Measurements from ENCODE around the gene SGCA.
A peak's percentile ranks its signal among the peaks of the same experiment; 100 is the strongest.

SGCA gene

DNA sequence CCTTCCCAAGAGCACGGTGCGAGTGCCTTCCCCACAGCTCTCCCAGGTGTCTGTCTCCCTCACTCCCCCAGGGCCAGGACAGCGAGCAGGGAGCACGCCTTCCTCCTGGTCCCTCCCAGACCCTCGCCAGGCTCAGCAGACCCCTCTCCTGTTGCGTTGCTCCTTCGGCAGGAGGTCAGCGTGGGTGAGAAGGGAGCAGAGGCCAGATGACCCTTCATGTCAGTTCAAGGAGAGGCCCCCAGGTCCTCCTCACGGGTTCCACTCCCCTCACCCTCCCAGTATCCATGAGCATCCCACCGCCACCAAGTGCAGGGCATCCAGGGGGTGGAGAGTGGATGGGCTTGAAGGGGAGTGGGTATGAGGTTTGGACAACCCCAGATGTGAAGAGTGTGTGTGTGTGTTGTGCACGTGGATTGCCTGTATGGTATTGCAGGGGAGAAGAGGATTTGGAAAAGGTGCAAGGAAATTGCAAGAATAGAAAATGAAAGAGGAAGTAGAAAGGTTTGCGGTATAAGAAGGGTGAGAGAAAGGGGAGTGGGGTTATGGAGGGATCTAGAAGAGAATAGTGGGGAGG lies 17.7 kb downstream of the SGCA start:
- DNase-seq: no peak

DNA sequence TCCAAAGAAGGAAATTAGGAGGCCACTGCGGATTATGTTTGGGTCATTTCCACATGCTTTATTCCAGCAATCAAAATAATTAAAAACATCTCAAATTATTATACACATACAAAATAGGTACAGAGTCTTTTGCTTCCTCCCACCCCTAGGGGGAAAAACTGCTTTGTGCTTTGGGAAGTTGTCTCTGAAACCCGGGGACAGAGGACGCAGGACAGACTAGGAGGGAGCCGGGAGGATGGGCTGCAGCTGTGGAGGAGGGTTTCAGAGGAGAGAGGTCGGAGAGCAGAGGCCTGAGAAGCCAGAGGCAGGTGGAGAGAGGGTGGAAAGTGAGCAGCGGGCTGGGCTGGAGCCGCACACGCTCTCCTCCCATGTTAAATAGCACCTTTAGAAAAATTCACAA lies 18.3 kb downstream of the SGCA start:
- peak; percentile 7 for DNase-seq

DNA sequence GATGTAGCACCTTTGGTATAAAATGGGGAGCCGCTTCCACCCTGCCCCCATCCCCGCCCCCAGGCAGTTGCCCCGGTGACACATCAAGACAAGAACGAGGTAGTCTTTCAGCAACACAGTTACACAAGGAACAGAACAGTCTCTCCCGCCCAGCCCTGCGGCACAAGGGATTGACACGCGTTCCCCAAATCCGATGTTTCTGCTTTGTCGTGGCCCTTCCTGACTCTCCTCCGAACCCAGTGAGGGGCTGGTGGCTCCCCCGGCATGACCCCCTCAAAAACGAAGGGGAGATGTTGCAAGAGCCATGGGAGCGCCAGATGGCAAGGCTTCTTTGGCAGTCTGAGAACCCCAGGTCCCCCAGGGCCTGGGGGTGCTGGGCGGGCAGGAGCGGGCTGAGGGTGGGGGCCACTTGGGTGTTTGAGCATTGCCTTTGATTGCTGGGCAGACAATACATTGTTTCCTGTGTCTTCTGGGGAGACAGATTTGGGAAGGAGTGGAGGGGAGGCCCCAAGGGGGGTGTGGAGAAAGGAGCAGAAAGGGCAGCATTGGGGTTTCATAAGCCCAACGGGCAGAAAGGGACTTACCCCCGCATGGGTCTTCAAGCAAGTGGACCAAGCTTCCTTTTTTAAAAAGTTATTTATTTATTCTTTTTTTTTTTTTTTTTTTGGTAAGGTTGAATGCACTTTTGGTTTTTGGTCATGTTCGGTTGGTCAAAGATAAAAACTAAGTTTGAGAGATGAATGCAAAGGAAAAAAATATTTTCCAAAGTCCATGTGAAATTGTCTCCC lies 19.0 kb downstream of the SGCA start:
- DNase-seq: no peak

DNA sequence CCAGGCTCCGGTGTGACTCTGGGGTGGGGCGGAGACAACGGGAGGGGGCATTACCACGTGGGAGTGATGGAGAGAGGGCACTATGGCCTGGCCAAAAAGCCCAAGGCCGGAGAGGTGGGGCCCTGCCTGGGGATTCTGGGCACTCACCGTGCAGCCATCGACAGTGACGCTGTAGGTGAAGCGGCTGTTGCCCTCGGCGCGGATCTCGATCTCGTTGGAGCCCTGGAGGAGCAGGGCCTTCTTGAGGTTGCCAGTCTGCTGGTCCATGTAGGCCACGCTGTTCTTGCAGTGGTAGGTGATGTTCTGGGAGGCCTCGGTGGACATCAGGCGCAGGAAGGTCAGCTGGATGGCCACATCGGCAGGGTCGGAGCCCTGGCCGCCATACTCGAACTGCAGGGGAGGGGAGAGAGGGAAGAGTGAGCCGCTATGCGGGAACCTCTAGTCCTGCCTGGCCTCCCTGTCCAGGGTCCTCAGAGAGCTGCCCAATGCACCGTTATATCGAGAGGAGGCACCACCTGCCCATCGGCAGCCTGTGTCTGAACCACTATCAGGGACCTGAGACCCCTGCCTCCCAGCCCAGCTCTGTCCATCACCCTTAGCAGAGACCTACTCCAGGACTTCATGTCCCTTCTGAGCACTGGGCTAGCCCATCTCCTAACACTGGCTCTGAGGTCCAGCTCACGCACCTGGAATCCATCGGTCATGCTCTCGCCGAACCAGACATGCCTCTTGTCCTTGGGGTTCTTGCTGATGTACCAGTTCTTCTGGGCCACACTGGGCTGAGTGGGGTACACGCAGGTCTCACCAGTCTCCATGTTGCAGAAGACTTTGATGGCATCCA lies 20.0 kb downstream of the SGCA start:
- no peak for DNase-seq

DNA sequence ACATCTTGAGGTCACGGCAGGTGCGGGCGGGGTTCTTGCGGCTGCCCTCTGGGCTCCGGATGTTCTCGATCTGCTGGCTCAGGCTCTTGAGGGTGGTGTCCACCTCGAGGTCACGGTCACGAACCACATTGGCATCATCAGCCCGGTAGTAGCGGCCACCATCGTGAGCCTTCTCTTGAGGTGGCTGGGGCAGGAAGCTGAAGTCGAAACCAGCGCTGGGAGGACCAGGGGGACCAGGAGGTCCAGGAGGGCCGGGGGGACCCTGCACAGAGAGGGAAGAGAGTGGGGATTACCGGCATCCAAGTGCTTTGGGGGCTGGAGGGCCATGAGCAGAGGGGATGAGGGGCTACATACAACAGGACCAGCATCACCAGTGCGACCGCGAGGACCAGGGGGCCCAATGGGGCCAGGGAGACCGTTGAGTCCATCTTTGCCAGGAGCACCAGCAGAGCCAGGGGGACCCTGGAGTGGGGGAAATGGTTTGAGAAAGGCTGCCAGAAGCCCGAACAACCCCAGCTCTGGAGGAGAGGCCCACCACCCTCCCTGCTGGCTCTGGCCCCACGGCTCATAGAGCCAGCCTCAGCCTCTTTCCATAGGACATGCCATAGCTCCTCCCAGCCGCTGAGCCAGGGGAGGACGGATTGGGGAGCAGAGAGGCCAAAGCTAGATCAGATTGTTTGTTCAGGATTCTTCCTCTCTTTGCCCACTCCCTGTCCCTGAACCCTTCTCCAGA lies 21.0 kb downstream of the SGCA start:
- DNase-seq: no peak

DNA sequence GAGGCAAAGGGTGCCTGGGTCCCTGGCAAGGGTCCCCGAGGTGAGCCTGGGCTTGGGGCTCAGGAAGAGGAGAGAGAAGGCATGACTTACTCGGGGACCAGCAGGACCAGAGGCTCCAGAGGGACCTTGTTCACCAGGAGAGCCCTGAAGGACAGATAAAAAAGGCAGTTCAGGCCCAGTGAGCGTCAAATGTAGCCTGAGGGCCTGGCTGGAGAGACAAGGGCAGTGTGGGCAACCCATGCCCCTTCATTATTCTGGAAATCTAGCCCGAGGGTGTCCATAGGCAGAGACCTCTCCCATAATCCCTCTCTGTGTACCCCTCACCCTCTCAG lies 21.6 kb downstream of the SGCA start:
- DNase-seq: no peak

DNA sequence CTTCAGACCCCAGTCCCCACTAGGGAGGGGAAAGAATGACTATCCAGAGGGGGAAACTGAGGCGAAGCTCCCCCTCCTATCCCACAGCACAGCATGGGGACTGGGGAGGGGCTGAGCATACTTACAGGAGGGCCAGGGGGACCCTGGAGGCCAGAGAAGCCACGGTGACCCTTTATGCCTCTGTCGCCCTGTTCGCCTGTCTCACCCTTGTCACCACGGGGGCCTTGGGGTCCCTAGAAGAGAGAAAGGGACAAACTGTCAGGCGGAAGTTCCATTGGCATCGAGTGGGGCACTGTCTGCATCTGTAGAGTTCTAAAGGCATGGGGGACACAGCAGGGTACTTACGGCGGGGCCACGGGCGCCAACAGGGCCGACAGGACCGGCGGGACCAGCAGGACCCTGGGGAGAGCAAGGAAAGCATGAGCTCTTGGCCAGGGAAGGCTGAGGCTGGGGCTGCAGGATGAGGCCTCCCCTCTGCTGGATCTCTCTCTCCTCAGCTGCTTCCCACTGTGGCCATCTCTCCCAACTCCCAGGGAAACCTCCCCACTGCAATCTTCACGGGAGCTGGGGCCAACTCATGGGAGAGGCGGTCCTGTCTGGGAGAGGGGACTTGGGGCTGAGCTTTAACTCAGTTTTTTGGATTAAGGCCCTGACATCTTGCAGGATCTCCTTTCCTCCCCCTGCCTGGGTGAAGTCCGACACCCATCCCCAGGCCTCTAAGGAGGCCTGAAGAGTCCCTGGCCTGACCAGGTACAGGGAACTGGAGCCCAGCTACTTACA lies 22.1 kb downstream of the SGCA start:
- no peak for DNase-seq

DNA sequence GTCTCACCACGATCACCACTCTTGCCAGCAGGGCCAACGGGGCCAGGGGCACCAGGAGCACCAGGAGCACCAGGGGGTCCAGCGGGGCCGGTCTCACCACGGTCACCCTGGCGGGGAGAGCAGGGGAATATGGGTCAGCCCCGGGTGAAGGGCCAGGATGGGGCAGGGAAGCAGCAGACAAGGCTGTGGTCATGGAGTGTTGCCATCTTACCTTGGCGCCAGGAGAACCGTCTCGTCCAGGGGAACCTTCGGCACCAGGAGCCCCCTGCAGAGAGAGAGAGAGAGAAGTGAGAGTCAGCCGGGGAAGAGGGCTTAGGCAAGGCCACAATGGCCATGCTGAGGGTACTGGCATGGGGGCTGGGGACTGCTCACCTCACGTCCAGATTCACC lies 22.7 kb downstream of the SGCA start:
- DNase-seq: no peak

DNA sequence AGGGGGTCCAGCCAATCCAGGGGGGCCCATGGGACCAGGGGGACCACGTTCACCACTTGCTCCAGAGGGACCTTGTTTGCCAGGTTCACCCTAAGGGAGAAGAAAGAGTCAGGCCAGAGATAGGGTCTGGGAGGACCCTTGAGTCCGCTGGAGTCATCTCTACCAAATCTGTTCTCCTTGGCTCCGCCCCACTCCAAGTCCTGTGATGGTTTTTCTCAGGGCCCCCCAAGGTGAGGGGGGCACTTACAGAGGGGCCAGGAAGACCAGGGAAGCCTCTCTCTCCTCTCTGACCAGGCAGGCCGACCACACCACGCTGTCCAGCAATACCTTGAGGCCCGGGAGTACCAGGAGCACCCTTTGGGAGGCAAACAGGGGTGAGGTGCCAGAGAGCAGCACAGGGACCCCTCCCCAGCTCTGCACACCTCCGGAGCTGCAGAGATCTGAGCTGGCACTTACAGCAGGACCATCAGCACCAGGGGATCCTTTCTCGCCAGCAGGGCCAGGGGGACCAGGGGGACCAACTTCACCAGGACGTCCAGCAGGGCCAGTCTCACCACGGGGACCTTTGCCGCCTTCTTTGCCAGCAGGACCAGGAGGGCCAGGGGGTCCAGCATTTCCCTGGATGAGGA lies 23.2 kb downstream of the SGCA start:
- DNase-seq: no peak

DNA sequence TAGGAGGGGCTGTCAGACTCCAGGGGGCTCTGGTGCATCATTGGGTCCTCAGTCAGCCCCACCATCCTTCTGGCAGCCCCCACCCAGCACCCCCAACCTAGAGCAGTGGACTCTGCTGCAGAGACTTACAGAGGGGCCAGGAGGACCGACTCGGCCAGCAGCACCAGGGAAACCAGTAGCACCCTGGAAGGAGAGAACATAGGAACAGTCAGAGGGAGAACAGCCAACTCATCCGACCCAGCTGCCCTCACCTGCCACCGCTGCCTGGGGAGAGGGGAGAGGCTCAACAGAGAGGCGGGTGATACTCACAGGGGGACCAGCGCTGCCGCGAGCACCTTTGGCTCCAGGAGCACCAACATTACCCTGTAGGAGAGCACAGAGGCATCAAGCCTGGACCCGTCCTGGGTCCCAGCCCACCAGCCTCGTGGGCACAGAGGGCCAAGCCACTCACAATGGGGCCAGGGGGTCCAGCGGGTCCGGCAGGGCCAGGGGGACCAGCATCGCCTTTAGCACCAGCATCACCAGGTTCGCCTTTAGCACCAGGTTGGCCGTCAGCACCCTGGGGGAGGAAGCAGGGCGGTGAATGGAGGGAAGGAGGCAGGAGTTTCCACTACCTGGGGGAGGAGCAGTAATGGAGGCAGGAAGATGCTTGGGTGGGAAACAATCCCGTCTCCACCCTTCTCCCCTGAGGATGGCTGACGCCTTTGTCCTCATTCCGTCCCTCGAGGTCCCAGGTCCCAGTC lies 23.9 kb downstream of the SGCA start:
- no peak for DNase-seq

DNA sequence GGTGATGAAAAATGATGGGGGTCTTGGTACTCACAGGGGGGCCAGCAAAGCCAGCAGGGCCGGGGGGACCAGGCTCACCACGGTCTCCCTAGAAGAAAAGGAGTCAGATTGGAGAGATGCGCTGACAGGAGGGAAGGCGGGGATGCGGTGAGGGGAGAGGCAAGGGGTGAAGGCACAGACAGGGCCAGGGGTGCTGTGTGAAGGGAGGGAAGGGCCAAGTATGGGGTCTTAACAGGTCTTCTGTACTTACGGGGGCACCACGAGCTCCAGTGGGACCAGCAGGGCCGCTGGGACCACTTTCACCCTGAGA lies 24.4 kb downstream of the SGCA start:
- DNase-seq: no peak

DNA sequence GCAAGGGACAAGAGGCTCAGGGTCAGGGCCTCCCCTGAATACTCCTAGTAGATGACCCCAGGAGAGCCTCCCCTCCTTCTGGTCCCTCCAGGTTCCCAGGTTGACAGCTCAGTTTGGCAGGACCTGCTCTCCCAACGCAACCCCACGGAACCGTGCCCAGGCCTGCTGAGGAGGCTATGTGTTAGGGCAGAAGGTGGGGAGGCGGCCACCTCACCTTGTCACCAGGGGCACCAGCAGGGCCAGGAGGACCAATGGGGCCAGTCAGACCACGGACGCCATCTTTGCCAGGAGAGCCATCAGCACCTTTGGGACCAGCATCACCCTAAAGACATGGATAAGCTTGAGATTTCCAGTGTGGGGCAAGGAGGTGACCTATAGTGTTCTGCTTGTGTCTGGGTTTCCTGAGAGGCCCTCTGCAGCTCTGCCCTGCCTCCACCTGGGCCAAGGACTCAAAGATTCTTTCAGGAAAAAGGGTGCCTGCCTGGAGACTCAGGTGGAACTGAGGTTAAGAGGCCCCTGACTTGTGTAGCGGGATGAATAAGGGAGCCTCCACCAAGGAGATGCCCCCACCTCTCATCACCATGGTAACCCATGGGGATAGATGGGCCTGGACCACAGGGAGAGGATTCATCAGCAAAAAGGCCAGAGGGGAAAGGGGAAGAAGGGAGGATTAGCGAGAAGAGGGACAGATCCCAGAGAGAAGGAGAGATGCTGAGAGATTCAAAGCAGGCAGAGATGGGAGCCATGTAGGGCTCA lies 25.0 kb downstream of the SGCA start:
- no peak for DNase-seq

DNA sequence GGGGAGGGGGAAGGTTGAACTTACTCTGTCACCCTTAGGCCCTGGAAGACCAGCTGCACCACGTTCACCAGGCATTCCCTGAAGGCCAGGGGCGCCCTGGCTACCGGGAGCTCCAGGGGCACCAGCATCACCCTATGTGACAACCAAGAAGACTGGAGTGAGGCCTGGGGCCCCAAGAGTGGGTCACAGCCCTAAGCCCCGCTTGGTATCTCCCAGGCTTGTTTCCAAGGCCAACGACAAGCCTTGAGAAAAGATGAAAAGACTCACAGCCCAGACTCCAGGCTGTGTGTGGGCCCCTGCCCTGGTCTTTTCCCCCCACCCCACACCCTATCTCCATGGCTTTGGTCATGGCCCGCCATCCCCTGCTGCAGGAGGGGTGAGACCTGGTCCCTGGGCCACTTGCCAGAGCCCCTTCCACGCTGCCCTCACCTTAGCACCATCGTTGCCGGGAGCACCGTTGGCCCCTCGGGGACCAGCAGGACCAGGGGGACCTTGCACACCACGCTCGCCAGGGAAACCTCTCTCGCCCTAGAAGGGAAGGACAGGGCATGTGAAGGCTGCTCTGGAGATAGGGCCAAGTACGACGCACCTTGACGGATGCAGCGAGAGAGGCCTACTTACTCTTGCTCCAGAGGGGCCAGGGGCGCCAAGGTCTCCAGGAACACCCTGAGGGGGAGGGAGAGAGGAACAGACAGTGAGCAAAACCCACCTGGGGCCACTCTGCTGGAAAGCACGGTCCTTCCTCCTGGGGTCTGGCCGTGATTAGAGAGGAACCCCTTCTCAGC lies 25.7 kb downstream of the SGCA start:
- DNase-seq: no peak

DNA sequence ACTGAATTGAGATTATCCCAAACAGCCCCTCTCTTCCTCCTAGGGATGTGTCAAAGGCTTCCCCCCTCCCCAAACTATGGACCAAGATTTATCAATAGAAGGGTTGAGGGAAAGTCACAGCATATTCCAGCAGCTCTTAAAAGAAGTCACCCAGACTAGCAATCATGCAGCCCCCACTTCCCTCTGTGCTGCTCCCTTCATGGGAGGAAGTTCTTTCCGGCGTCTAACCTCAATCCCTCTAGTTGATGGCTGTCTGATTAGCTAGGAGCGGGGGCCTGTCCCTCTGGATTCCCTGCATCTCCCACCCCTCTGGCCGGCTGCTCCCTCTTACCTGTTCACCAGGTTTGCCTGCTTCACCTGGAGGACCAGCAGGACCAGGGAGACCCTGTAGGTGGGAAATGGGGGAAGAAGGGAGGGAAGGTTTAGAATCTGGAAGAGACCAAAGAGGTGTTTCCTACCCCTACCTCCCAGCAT lies 26.4 kb downstream of the SGCA start:
- no peak for DNase-seq

DNA sequence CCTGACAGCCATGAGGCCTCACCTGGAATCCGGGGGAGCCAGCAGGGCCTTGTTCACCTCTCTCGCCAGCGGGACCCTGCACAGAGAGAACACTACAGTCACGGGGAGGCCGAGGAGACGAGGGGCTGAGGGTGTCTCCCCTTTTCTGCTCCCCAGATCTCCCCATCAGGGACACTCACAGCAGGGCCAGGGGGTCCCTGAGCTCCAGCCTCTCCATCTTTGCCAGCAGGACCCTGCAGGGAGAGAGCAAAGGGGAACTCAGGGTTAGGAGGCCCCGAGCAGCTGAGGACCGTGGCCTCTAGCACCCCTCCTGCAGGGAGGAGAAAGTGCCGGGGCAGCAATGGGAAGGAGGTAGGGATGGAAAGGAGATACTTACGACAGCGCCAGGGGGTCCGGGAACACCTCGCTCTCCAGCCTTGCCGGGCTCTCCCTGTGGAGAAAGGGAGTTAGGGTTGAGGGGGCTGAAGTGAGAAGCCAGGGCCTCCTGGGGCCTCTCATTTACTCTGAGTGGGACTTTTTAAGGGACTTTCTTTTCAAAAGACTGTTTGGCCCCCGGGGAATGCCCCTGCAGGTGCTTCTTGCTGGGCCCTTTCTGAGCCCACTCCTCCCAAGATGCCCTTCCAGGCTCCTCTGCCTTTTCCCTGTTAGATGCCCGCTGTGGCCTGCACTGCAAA lies 26.9 kb downstream of the SGCA start:
- no peak for DNase-seq

DNA sequence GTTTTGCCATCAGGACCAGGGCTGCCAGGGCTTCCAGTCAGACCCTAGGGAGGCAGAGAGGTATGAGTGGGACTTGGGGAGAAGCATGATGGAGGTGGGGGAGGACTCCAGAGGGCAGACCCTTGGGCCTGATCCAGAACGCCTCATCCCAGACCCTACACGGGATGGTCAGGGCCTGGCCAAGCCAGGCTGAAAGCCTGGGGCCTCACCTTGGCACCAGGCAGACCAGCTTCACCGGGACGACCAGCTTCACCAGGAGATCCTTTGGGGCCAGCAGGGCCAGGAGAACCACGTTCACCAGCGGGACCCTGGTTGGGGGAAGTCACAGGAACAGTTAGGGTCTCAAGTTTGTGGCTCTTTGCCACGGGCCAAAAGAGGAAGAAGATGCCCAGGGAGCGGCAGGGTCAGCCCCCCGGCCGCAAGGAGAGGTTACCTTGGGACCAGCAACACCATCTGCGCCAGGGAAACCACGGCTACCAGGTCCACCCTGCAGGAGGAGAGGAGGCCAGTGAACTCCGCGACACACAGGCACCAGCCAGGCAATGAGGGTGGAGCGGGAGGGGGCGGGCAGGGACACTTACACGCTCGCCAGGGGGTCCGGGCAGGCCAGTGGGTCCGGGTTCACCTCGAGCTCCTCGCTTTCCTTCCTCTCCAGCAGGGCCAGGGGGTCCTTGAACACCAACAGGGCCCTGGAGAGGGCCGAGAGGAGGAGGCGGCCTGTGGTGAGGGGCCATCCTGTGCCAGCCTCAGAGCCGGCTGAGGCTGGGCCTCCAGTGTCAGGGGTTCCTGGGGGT lies 28.5 kb downstream of the SGCA start:
- DNase-seq: no peak

DNA sequence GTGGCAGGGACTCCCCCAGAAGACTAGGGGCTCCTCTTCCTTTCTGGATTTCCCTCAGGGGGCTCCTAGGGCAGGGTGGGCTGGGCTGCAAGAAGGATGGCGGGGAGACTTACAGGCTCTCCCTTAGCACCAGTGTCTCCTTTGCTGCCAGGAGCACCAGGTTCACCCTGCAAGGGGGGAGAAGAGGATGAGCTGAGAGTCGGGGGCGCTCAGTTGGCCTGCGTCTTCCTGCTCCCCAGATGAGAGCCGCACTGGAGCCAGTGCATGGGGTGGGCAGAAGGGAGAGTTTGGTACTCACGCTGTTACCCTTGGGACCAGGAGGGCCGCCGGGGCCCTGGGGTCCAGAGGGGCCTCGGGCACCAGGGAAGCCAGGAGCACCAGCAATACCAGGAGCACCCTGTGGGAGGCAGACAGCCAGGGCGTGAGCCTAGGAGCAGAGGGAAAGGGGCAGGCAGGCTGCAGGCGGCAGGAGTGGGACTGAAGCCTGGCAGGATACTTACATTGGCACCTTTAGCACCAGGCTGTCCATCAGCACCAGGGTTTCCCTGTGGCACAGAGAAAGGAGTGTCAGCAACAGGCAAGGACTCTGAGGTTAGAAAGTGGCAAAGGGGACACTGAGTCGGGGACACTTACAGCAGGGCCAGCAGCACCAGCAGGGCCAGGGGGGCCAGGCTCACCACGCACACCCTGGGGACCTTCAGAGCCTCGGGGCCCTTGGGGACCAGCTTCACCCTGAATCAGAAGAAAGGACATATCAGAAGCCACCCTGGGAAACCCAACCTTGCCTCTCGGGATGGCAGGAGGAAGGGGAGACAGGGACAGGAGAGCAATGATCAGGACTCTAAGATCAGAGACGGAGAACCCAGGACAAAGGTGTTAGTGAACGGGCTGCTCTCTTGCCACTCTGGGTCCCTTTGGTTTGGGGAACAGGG lies 29.4 kb downstream of the SGCA start:
- no peak for DNase-seq

Data from NCI-H2227 treated with DMSO at 0.1 percent for 48 hours (cell line).